ENCODE data around the gene BIRC2. TPM values are rescaled to one million over a fixed set of nuclear protein-coding genes. Genes with fewer than 3 reads are reported as not detected.
A peak's percentile ranks its signal among the peaks of the same experiment; 100 is the strongest.

Gene BIRC2
- total and polyA plus RNA-seq, 9 of the 15 experiments (the other 6 are each of a cell fraction or from before 2014, with no cell fraction given): 14.3 to 45.9 (median 20.7) TPM

DNA sequence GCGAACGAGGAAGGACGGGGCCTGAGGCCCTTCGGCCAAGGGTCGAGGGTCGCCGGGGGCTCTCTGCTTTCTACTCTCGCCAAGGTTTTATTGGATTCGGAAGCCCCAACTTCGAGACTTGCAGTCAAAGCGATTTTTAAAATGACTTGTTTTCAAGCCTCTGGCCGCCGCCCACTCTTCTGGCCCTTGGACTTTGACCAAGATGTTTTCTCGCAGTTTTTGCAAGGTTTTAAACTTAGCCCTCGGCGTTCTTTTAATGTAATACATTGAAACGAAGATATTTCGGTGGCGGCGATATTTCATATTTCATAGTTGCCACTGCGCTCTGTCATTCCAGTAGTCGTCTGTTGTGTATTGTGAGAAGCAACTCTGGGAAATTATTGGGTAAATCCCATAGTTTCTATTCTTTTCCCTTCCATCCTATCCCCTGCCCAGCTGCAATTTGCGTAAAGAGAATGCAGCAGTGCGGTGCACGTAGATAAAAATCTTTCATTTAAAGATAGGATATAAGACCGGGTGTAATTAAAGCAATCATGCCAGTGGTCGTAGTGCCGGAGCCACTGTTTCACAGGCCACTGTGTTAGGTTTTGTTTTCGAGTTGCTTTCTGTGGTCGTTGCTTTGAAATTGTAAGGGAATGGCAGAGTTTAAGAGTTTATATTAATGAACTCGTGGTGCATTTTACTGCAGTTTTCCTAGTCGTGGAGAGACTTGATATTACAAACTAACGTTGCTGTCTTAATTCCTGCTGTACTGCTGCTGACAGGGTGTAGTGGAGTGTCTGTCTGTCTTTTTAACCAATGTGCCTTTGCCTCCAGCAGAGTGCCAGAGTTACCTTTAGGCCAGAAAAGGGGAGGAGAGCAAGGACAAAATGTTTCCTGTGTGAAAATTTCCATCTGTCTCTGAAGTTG lies 702 bp downstream of the BIRC2 start (continued):
- TF ChIP-seq EGR1 (conservative IDR thresholded peaks at IDR 0.05): peak; percentile 51
- TF ChIP-seq, protein P1, sequence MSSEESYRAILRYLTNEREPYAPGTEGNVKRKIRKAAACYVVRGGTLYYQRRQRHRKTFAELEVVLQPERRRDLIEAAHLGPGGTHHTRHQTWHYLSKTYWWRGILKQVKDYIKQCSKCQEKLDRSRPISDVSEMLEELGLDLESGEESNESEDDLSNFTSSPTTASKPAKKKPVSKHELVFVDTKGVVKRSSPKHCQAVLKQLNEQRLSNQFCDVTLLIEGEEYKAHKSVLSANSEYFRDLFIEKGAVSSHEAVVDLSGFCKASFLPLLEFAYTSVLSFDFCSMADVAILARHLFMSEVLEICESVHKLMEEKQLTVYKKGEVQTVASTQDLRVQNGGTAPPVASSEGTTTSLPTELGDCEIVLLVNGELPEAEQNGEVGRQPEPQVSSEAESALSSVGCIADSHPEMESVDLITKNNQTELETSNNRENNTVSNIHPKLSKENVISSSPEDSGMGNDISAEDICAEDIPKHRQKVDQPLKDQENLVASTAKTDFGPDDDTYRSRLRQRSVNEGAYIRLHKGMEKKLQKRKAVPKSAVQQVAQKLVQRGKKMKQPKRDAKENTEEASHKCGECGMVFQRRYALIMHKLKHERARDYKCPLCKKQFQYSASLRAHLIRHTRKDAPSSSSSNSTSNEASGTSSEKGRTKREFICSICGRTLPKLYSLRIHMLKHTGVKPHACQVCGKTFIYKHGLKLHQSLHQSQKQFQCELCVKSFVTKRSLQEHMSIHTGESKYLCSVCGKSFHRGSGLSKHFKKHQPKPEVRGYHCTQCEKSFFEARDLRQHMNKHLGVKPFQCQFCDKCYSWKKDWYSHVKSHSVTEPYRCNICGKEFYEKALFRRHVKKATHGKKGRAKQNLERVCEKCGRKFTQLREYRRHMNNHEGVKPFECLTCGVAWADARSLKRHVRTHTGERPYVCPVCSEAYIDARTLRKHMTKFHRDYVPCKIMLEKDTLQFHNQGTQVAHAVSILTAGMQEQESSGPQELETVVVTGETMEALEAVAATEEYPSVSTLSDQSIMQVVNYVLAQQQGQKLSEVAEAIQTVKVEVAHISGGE (CRISPR knock-in tag; IDR thresholded peaks at IDR 0.05): peak in 1 of 3 experiments; percentile 24; a peak in 1 of 6 replicates
- no peak for TF ChIP-seq PPARD (CRISPR knock-in tag; IDR thresholded peaks at IDR 0.05)
- no peak for TF ChIP-seq CEBPB (tag; IDR thresholded peaks at IDR 0.05)

DNA sequence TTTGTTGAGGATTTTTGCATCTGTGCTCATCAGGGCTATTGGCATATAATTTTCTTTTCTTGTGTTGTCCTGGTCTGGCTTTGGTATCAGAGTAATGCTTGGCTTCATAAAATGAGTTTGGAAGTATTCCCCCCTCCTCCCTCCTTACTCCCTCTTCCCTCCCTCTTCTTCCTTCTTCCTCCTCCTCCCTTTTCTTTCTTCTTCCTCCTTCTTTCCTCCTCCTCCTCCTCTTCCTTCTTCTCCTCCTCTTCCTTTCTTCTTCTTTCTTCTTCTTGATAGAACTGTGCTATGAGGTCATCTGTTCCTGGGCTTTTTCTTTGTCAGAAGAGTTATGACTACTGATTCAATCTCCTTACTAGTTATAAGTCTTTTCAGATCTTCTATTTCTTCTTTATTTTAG lies 10.1 kb downstream of the BIRC2 start:
- CTCF ChIA-PET (ENCODE audit: low intra/inter-chr PET ratio): no interaction called here
- in situ Hi-C loops (cut with MboI): no loop called here
- Histone ChIP-seq H3K9me1 (ENCODE audit: control insufficient read depth, insufficient read depth, low read length) (no peaks in the 10 kb centered on the region), H3K4me1 (replicated peaks in 1 of 2; ENCODE audit: control insufficient read depth in 2 of 2, insufficient read depth in 2 of 2, low read length in 2 of 2) (no peaks in the 10 kb centered on the region), H3K4me3 (no peak overlapping the region), H3K27me3 (ENCODE audit: control insufficient read depth in 2 of 2, insufficient read depth in 2 of 2, low read length in 2 of 2) (no peaks in the 10 kb centered on the region), H3K79me2 (ENCODE audit: control insufficient read depth, insufficient read depth, low read length) (peaks cover 10% of the 10 kb centered on the region; the same call in 2 of the 3 replicates), H3K4me2 (ENCODE audit: insufficient read depth, low read length) (no peak overlapping the region), H4K20me1 (replicated peaks; ENCODE audit: control insufficient read depth, insufficient read depth, low read length) (no peaks in the 10 kb centered on the region), H3K27ac (ENCODE audit: extremely low read depth, low read depth, low read length) (no peak overlapping the region), H3K9me3 (replicated peaks; ENCODE audit: control insufficient read depth, insufficient read depth, low read depth, low read length) (no peaks in the 10 kb centered on the region), H3K36me3 (ENCODE audit: control insufficient read depth, insufficient read depth, low read length) (peaks cover 27% of the 10 kb centered on the region), H2AFZ (ENCODE audit: low read depth, low read length) (no peak overlapping the region), H3K9ac (ENCODE audit: insufficient read depth in 1 of 2, low read depth in 2 of 2, low read length in 2 of 2) (no peak overlapping the region)
- intact Hi-C loops (cut with micrococcal nuclease): no loop called here
- DNase-seq (ENCODE audit: extremely low read depth in 1 of 4, low spot score in 3 of 4): no peak
- BruUV-seq (replicated peaks): no TSS peak
- no peak for FAIRE-seq
- no peak for ATAC-seq
- POLR2A ChIA-PET: no interaction called here
- TF ChIP-seq, protein P2, sequence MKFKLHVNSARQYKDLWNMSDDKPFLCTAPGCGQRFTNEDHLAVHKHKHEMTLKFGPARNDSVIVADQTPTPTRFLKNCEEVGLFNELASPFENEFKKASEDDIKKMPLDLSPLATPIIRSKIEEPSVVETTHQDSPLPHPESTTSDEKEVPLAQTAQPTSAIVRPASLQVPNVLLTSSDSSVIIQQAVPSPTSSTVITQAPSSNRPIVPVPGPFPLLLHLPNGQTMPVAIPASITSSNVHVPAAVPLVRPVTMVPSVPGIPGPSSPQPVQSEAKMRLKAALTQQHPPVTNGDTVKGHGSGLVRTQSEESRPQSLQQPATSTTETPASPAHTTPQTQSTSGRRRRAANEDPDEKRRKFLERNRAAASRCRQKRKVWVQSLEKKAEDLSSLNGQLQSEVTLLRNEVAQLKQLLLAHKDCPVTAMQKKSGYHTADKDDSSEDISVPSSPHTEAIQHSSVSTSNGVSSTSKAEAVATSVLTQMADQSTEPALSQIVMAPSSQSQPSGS (CRISPR knock-in tag; IDR thresholded peaks at IDR 0.05): no peak
- TF ChIP-seq HMGN3 (IDR thresholded peaks at IDR 0.05; ENCODE audit: borderline replicate concordance, extremely low read depth, insufficient read length, low read depth, low read length): no peak
- TF ChIP-seq ZFP30 (CRISPR knock-in tag; IDR thresholded peaks at IDR 0.05; ENCODE audit: borderline replicate concordance): no peak
- TF ChIP-seq KDM5B (IDR thresholded peaks at IDR 0.05; ENCODE audit: insufficient replicate concordance, low read depth, low read length): no peak
- TF ChIP-seq, protein P3, sequence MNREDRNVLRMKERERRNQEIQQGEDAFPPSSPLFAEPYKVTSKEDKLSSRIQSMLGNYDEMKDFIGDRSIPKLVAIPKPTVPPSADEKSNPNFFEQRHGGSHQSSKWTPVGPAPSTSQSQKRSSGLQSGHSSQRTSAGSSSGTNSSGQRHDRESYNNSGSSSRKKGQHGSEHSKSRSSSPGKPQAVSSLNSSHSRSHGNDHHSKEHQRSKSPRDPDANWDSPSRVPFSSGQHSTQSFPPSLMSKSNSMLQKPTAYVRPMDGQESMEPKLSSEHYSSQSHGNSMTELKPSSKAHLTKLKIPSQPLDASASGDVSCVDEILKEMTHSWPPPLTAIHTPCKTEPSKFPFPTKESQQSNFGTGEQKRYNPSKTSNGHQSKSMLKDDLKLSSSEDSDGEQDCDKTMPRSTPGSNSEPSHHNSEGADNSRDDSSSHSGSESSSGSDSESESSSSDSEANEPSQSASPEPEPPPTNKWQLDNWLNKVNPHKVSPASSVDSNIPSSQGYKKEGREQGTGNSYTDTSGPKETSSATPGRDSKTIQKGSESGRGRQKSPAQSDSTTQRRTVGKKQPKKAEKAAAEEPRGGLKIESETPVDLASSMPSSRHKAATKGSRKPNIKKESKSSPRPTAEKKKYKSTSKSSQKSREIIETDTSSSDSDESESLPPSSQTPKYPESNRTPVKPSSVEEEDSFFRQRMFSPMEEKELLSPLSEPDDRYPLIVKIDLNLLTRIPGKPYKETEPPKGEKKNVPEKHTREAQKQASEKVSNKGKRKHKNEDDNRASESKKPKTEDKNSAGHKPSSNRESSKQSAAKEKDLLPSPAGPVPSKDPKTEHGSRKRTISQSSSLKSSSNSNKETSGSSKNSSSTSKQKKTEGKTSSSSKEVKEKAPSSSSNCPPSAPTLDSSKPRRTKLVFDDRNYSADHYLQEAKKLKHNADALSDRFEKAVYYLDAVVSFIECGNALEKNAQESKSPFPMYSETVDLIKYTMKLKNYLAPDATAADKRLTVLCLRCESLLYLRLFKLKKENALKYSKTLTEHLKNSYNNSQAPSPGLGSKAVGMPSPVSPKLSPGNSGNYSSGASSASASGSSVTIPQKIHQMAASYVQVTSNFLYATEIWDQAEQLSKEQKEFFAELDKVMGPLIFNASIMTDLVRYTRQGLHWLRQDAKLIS (CRISPR knock-in tag; IDR thresholded peaks at IDR 0.05): no peak

All from K562 (cell line).